GM18499 (cell line): ENCODE data around the gene LCLAT1.
"Not testable (repeated sequence)": the region's sequence is repeated elsewhere in the genome, so short reads cannot be mapped to it uniquely, and the experiment has no call there.

Experiments used
- ATAC-seq: cut with Tn5 transposase; IDR thresholded peaks from one replicate; pipeline ENCODE4 v1.9.1; 2021; ENCODE audit warnings: moderate number of reproducible peaks; ENCODE audit not compliant: insufficient read depth, unreplicated experiment

Gene LCLAT1

GRCh38 chr2:30629866-30630265 lies 182.8 kb downstream of the LCLAT1 start:
- no peak for ATAC-seq

- no peak for ATAC-seq
Observed at GRCh38 chr2:30631051-30631671, 184.1 kb downstream of the LCLAT1 start.

- no peak for ATAC-seq
Observed at GRCh38 chr2:30633039-30633438, 186.0 kb downstream of the LCLAT1 start.

- no peak for ATAC-seq
Observed at GRCh38 chr2:30636311-30636710, 189.3 kb downstream of the LCLAT1 start.

GRCh38 chr2:30639836-30640235 lies 192.8 kb downstream of the LCLAT1 start:
- ATAC-seq, result no peak

GRCh38 chr2:30641765-30642345 lies 194.8 kb downstream of the LCLAT1 start:
- ATAC-seq, result no peak

- ATAC-seq, result not testable (repeated sequence)
Observed at GRCh38 chr2:30643013-30643412, 196.0 kb downstream of the LCLAT1 start.

GRCh38 chr2:30643674-30644073 lies 196.6 kb downstream of the LCLAT1 start:
- no peak for ATAC-seq

GRCh38 chr2:30645081-30645744 lies 198.2 kb downstream of the LCLAT1 start:
- no peak for ATAC-seq

GRCh38 chr2:30645745-30646119 lies 198.7 kb downstream of the LCLAT1 start:
- ATAC-seq, result no peak

GRCh38 chr2:30647752-30648457 lies 200.9 kb downstream of the LCLAT1 start:
- ATAC-seq, result no peak

- no peak for ATAC-seq
Observed at GRCh38 chr2:30649278-30649677, 202.2 kb downstream of the LCLAT1 start.

- ATAC-seq, result no peak
Observed at GRCh38 chr2:30649828-30650227, 202.8 kb downstream of the LCLAT1 start.

- ATAC-seq, result no peak
Observed at GRCh38 chr2:30652271-30652915, 205.3 kb downstream of the LCLAT1 start.

GRCh38 chr2:30653847-30654246 lies 206.8 kb downstream of the LCLAT1 start:
- ATAC-seq, result no peak

GRCh38 chr2:30654404-30654803 lies 207.4 kb downstream of the LCLAT1 start:
- ATAC-seq, result no peak

GRCh38 chr2:30655211-30655610 lies 208.2 kb downstream of the LCLAT1 start:
- no peak for ATAC-seq

GRCh38 chr2:30655660-30656059 lies 208.6 kb downstream of the LCLAT1 start:
- ATAC-seq, result no peak

GRCh38 chr2:30656079-30656478 lies 209.0 kb downstream of the LCLAT1 start:
- no peak for ATAC-seq

GRCh38 chr2:30661173-30662107 lies 214.4 kb downstream of the LCLAT1 start:
- no peak for ATAC-seq
